KOPT-K1 (cell line): ENCODE data around the gene ASTN1.

ENCODE experiments used
- H3K27ac ChIP-seq: fragments of 200-600 bp; sonication (generic); 2 replicates; pipeline ENCODE4 v1.5.1; 2016; ENCODE audit warnings: antibody characterized with exemption, mild to moderate bottlenecking, low read depth, low read length; ENCODE audit not compliant: poor library complexity, severe bottlenecking
- H3K36me3 ChIP-seq: fragments of 200-600 bp; sonication (generic); 2 replicates; pipeline ENCODE4 v1.5.1; 2017; ENCODE audit warnings: antibody characterized with exemption, mild to moderate bottlenecking, low read length, moderate library complexity; ENCODE audit not compliant: insufficient read depth
- H3K9me3 ChIP-seq: fragments of 200-600 bp; sonication (generic); 2 replicates; pipeline ENCODE4 v1.5.1; 2017; ENCODE audit warnings: antibody characterized with exemption, low read length, mild to moderate bottlenecking; ENCODE audit not compliant: insufficient read depth, poor library complexity, severe bottlenecking

ASTN1 gene

DNA sequence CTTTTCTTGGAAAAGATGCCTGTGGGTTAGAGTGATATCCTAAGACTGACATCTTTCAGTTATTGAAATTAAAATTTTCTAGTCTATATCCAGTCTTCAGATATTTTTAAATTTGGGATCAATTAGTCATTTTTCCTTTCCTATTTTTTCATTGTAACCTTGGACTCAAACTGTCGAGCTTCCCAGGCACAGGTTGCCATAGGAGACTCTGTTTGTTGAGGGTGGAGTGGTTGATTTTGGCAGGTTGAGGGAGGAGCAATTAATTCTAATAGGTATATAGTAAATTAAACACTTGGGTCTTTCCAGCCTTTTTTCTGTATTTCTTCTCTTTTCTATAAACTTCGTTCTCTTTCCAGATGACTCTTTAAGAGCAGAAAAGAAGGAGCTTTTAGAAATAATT, 326.8 kb downstream of the ASTN1 start:
- Histone ChIP-seq H3K9me3 (no peaks in the 10 kb centered on the region), H3K27ac (no peak overlapping the region), H3K36me3 (no peaks in the 10 kb centered on the region)

DNA sequence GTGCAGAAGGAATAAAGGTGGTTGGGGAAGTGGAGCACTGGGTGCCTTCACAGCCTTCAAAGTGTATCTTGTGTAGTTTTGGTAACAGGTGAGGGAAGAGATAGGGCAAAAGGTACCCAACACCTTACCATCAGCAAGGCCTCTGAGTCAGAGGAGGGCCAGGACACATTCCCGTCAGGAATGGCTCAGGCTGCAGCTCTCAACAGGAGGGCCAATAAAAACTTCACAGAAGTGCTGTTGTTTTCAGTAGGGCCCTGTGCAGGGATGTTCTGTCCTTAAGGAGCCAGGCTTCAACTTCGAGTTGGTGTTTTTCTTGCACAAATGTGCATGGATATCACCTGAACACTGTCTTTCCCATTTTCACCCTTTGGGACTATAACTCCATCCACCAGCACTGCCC, 333.4 kb downstream of the ASTN1 start:
- no peaks in the 10 kb centered on the region for H3K36me3 ChIP-seq
- no peaks in the 10 kb centered on the region for H3K9me3 ChIP-seq
- no peak overlapping the region for H3K27ac ChIP-seq

DNA sequence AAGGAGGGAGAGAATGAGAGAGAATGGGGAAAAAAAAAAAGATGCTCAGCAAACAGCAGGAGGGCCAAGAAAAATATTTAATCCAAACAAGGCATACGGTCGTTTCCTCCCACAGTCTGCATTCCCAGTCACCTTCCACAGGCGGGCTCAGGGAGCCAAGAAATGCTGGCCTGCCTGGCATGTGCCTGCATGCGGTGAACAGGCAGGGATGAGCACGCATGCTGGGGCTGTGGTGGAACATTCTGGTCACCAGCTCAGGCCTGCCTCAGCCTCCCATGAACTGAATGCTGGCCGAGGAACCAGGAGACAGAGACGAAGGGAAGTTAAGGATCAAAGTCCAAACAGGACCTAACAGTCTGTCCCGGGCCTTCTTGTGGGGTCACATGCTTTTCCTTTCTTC, 335.3 kb downstream of the ASTN1 start:
- H3K36me3 ChIP-seq = no peaks in the 10 kb centered on the region
- no peaks in the 10 kb centered on the region for H3K9me3 ChIP-seq
- H3K27ac ChIP-seq = no peak overlapping the region

DNA sequence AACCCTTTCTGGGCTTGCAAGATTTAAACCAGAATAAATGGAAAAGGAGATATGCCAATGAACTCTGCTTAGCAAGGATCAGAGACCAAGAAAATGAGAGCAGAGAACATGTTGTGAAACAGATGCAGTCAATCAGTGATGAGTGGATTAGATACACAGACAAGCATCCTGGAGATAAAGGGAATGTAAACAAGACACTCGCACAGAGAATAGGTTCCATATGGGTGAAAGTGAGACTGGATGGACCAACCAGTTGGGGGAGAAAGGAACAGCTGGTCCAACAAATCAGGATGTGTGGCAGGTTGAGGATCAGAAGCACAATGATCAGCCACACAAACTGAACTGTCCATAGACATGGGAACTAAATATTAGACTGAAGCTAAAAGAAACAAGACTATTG, 338.2 kb downstream of the ASTN1 start:
- H3K9me3 ChIP-seq = no peaks in the 10 kb centered on the region
- no peaks in the 10 kb centered on the region for H3K36me3 ChIP-seq
- H3K27ac ChIP-seq = no peak overlapping the region

DNA sequence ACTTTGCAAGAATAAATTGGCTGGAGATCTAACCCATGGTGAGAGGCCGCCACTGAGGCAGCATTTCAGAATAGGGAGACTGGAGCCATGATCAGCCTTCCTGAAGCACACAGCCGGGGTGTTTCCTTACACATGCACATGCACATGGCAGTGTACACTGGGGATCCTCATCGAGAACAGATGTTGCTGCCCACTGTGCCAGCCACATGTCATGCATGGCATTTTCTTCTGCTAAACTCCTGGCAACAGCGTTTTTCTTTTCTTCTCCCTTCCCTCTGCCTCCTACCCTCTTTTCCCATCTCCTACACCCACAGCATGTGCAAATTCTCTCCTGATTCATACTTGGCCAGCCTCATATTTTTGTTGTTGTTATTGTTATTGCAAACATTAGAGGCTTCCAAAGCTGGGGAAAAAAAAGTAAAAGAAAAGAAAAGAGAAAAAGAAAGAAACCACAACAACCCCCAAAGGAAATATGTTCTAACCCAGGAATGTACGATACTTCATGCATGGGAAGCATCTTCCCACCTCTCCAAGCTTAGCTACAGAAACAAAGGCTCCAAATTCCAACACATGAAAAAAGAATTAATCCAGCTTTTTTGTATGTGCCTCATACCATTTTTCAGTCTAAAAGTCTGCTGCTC, 344.0 kb downstream of the ASTN1 start:
- Histone ChIP-seq H3K9me3 (no peaks in the 10 kb centered on the region), H3K27ac (no peak overlapping the region), H3K36me3 (no peaks in the 10 kb centered on the region)

DNA sequence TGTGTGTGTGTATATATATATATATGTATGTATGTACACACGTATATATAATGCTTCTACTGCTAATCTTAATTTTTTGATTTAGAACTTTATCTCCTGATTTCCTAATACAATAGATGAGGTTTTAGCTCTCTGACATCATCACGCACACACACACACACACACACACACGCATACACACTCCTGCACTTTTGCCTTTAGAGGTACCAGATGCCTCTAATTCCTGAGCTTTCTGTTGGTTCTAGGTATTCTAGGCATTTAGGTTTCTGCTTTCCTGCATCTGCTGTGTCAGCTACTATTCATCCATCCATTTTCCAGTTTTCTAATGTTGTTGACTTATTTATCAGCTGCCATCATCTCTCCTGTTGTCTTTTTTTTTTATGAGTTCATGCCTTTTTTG, 348.3 kb downstream of the ASTN1 start:
- no peak overlapping the region for H3K27ac ChIP-seq
- H3K36me3 ChIP-seq = no peaks in the 10 kb centered on the region
- no peaks in the 10 kb centered on the region for H3K9me3 ChIP-seq

DNA sequence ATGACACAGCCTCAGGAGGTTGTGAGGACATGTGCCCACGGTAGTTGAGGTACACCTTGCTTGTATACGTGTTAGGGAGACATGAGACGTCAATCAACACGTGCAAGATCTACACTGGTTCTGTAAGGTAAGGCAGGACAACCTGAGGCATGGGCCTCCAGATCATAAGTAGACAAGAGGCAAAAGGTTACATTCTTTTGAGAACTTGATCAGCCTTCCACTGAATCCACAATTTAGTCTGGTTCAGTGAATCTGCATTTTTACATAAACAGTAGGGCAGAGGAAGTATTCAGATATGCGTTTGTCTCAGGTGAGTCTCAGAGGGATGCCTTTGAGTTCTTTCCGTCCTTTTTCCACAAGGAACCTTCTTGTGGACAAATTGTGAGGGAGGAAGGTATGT, 348.9 kb downstream of the ASTN1 start:
- no peaks in the 10 kb centered on the region for H3K9me3 ChIP-seq
- H3K27ac ChIP-seq = no peak overlapping the region
- H3K36me3 ChIP-seq = no peaks in the 10 kb centered on the region

DNA sequence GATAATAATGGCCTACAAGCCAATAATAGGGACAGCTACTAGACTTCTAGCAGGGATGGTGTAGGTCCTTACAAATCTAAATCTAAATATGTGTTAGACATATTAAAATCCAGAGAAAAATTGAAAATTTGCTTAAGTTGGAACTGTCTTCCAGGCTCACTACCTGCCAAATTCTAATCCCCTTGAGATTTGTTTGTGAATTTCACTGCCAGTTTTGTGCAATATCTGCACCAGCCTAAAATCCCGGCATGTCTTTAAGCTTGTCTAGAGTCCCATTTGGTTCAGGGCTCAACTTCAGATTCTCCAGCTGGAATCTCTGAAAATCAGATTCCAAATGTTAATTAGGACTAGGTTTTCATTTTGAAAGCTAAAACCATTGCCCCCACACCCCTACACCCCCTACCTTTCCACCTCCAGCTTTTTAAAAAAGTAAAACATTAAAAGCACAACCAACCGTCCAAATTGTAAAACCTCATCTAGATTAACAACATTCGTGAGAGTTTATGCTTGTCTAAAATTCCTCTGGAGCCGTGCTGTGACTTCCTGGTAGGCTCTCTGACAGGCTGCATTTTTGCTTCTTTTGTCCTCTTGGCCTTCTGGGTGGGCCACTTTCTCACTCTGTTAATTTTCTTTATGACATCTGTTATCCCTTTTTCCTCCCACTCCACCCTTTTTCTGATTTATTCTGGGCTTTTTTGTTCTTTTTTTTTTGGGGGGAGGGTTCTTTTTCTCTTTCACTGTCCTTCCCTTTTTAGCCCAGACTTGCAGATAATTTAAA, 352.8 kb downstream of the ASTN1 start:
- Histone ChIP-seq H3K27ac (no peak overlapping the region), H3K36me3 (no peaks in the 10 kb centered on the region), H3K9me3 (no peaks in the 10 kb centered on the region)

DNA sequence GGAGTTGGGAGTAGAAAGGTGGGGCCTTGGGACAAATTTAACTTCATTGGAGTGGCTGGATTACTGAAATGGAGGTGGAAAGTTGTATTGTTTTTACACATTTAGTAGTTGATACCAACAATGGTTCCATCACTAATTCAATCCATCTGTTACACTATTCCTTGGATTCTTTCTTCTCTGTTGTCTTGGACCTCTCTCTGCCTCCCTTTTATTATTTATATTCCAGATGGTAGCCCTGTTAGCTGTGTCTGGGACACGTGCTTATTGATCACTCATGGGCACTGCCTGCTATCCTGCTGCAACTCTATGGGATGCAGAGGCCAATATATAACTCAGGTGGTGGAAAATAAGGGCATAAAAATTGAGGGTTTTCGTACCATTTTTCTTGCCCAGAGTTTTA, 355.2 kb downstream of the ASTN1 start:
- Histone ChIP-seq H3K9me3 (no peaks in the 10 kb centered on the region), H3K27ac (no peak overlapping the region), H3K36me3 (no peaks in the 10 kb centered on the region)
